Neuronal stem cell (in vitro differentiated cells): ENCODE measurements around the gene PAK4.
A peak's percentile ranks its signal among the peaks of the same experiment; 100 is the strongest.

Experiments
- DNase-seq: peaks from one replicate; pipeline ENCODE4 v3.0.0-alpha.2; 2013; ENCODE audit warnings: low spot score
- H2AFZ ChIP-seq: one replicate; pipeline ENCODE4 v1.6.1; 2013; ENCODE audit warnings: mild to moderate bottlenecking, low read length, inconsistent platforms
- H2AK5ac ChIP-seq: 2 replicates; pipeline ENCODE4 v1.6.1; 2013; ENCODE audit warnings: low read depth, mild to moderate bottlenecking, inconsistent platforms, low read length, moderate library complexity, mixed read lengths
- H2BK120ac ChIP-seq: 2 replicates; pipeline ENCODE4 v1.6.1; 2013; ENCODE audit warnings: low read depth, mild to moderate bottlenecking, inconsistent platforms, low read length, moderate library complexity, mixed read lengths
- H2BK12ac ChIP-seq: one replicate; pipeline ENCODE4 v1.6.1; 2013; ENCODE audit warnings: low read length, inconsistent platforms
- H2BK15ac ChIP-seq: 2 replicates; pipeline ENCODE4 v1.6.1; 2013; ENCODE audit warnings: mild to moderate bottlenecking, low read length, inconsistent platforms, mixed read lengths
- H2BK5ac ChIP-seq: one replicate; pipeline ENCODE4 v1.6.1; 2013; ENCODE audit warnings: inconsistent platforms, mild to moderate bottlenecking, low read length, moderate library complexity
- H3K14ac ChIP-seq: one replicate; pipeline ENCODE4 v1.6.1; 2013; ENCODE audit warnings: low read length, inconsistent platforms
- H3K18ac ChIP-seq: 2 replicates; pipeline ENCODE4 v1.6.1; 2013; ENCODE audit warnings: low read length, inconsistent platforms
- H3K23ac ChIP-seq: 2 replicates; pipeline ENCODE4 v1.6.1; 2013; ENCODE audit warnings: low read depth, mild to moderate bottlenecking, mixed read lengths, low read length, inconsistent platforms; ENCODE audit not compliant: poor library complexity
- H3K27ac ChIP-seq: replicated peaks from 3 replicates; pipeline ENCODE4 v1.5.1; 2013; ENCODE audit warnings: low read length, inconsistent platforms
- H3K27me3 ChIP-seq, 3 experiments: 2 replicates each; pipeline ENCODE4 v1.6.1; 2013; ENCODE audit warnings: low read length in 3 of 3, mild to moderate bottlenecking in 2 of 3, inconsistent platforms in 1 of 3, low read depth in 1 of 3, mixed read lengths in 1 of 3, moderate library complexity in 1 of 3; ENCODE audit not compliant: control insufficient read depth in 3 of 3, insufficient read depth in 3 of 3
- H3K36me3 ChIP-seq, 2 donors: replicated peaks in 1 of 2; 2 replicates each; pipeline ENCODE4 v1.6.1; 2013; ENCODE audit warnings: low read length in 2 of 2; ENCODE audit not compliant: control insufficient read depth in 2 of 2, insufficient read depth in 2 of 2
- H3K4ac ChIP-seq: 2 replicates; pipeline ENCODE4 v1.6.1; 2013; ENCODE audit warnings: inconsistent platforms, mild to moderate bottlenecking, low read length, moderate library complexity
- H3K4me1 ChIP-seq, 2 donors: 1 replicate in 1 of 2; 2 replicates in 1 of 2; pipeline ENCODE4 v1.6.1; 2013; ENCODE audit warnings: low read length in 2 of 2, low read depth in 1 of 2; ENCODE audit not compliant: control insufficient read depth in 2 of 2, insufficient read depth in 1 of 2
- H3K4me2 ChIP-seq: one replicate; pipeline ENCODE4 v1.6.1; 2013; ENCODE audit warnings: mild to moderate bottlenecking, low read length, inconsistent platforms; ENCODE audit not compliant: insufficient read depth, poor library complexity, severe bottlenecking
- H3K4me3 ChIP-seq, 2 donors: 2 replicates each; pipeline ENCODE4 v1.5.1; 2013; ENCODE audit warnings: low read length in 2 of 2, mild to moderate bottlenecking in 2 of 2, inconsistent platforms in 1 of 2, moderate library complexity in 1 of 2
- H3K79me1 ChIP-seq: one replicate; pipeline ENCODE4 v1.6.1; 2013; ENCODE audit warnings: low read depth, mild to moderate bottlenecking, inconsistent platforms, low read length, moderate library complexity
- H3K9ac ChIP-seq: one replicate; pipeline ENCODE4 v1.6.1; 2013; ENCODE audit warnings: mild to moderate bottlenecking, low read depth, low read length, inconsistent platforms; ENCODE audit not compliant: poor library complexity
- H3K9me3 ChIP-seq, 2 donors: replicated peaks in 1 of 2; 2 replicates each; pipeline versions ENCODE3 to v1.6.1; 2013; ENCODE audit warnings: low read length in 2 of 2, mild to moderate bottlenecking in 2 of 2, inconsistent platforms in 1 of 2, low read depth in 1 of 2, mixed read lengths in 1 of 2, moderate library complexity in 1 of 2; ENCODE audit not compliant: control insufficient read depth in 2 of 2, insufficient read depth in 1 of 2
- H4K8ac ChIP-seq: one replicate; pipeline ENCODE4 v1.6.1; 2013; ENCODE audit warnings: low read depth, mild to moderate bottlenecking, inconsistent platforms, low read length, moderate library complexity
- H4K91ac ChIP-seq: one replicate; pipeline ENCODE4 v1.6.1; 2013; ENCODE audit warnings: low read length, low read depth, mild to moderate bottlenecking, inconsistent platforms; ENCODE audit not compliant: poor library complexity
- WGBS, 2 donors: extraction: QIAGEN DNeasy Blood & Tissue Kit; methylation state at CpG; one replicate each; pipeline ENCODE4 v1.1.7; 2013; ENCODE audit warnings: missing lambda C conversion rate in 2 of 2, mixed read lengths in 1 of 2; ENCODE audit not compliant: insufficient read length in 2 of 2, insufficient replicate concordance in 1 of 2; ENCODE audit errors: extremely low coverage in 2 of 2; 5-methylcytosine and 5-hydroxymethylcytosine counted together

PAK4 gene

DNA sequence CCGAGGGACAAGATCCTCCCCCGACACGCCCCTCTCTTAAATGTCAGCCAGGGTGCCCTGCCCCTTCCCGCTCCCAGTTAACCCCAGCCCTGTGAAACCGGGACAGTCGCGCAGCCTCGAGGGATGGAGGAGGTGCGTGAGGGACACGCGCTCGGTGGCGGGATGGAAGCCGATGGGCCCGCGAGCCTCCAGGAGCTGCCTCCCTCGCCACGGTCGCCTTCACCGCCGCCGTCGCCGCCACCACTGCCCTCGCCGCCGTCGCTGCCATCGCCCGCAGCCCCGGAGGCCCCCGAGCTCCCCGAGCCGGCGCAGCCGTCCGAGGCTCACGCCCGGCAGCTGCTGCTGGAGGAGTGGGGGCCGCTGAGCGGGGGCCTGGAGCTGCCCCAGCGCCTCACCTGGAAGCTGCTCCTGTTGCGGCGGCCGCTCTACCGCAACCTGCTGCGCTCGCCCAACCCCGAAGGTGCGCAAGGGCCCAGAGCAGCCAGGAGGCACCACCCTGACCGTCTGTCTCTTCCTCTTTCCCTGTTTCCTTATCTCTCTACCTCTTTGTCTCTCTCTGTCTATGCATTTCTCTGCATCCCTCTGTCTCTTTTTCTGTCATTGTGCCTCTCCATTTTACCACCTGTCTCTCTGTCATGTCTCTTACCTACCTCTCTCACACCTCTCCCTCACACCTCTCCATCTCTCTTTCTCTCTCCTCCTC, 71.4 kb downstream of the PAK4 start, which contains the start of gene NCCRP1:
TSS of gene NCCRP1 (plus strand) at position 105 of the 703 bp plus-strand sequence. CDS start at position 124, 19 bp downstream.
- Histone ChIP-seq H3K27me3 (peaks cover 3 to 58% (median 26%) of the 10 kb centered on the region in 3 experiments), H3K18ac (peak within 1 kb of the TSS; percentile 93), H2AFZ (peak within 1 kb of the TSS; percentile 87), H2BK15ac (peak within 1 kb of the TSS; percentile 89), H3K9ac (peak within 1 kb of the TSS; percentile 56), H2BK12ac (peak within 1 kb of the TSS; percentile 63), H4K91ac (peak within 1 kb of the TSS; percentile 53), H2BK120ac (no peak within 1 kb of the TSS), H3K4me3 (peak within 1 kb of the TSS; percentile 8 to 19), H2AK5ac (peak within 1 kb of the TSS; percentile 93), H3K36me3 (no peaks in the 10 kb centered on the region), H3K27ac (no peak within 1 kb of the TSS), H4K8ac (peak within 1 kb of the TSS; percentile 43), H2BK5ac (no peak within 1 kb of the TSS), H3K4me2 (peak within 1 kb of the TSS; percentile 84), H3K4ac (no peak within 1 kb of the TSS), H3K9me3 (no peaks in the 10 kb centered on the region), H3K23ac (peak within 1 kb of the TSS; percentile 94), H3K4me1 (peaks cover 6 to 16% of the 10 kb centered on the region in 2 donors), H3K14ac (no peak within 1 kb of the TSS), H3K79me1 (peaks cover 1% of the 10 kb centered on the region)
- peak; percentile 62 for DNase-seq
- WGBS, 2 donors: no CpG with 5 or more reads among the region's 51 CpGs

- H3K4me1 ChIP-seq: peaks cover 6 to 16% of the 10 kb centered on the region in 2 donors
- peak overlapping the region; percentile 3 for H2AK5ac ChIP-seq
- no peak overlapping the region for H4K91ac ChIP-seq
- no peak overlapping the region for H3K4me2 ChIP-seq
- H3K23ac ChIP-seq: peak overlapping the region; percentile 57
- H2BK15ac ChIP-seq: no peak overlapping the region
- no peak overlapping the region for H3K9ac ChIP-seq
- no peak overlapping the region for H2BK120ac ChIP-seq
- H2BK5ac ChIP-seq: no peak overlapping the region
- no peak overlapping the region for H3K14ac ChIP-seq
- no peak overlapping the region for H3K4me3 ChIP-seq
- peaks cover 1% of the 10 kb centered on the region for H3K79me1 ChIP-seq
- H3K36me3 ChIP-seq: no peaks in the 10 kb centered on the region
- WGBS, 2 donors: no CpG with 5 or more reads among the region's 5 CpGs
- no peak overlapping the region for H2AFZ ChIP-seq
- peaks cover 3 to 58% (median 26%) of the 10 kb centered on the region in 3 experiments for H3K27me3 ChIP-seq
- H3K9me3 ChIP-seq: no peaks in the 10 kb centered on the region
- no peak overlapping the region for H4K8ac ChIP-seq
- H3K18ac ChIP-seq: no peak overlapping the region
- H3K4ac ChIP-seq: no peak overlapping the region
- no peak for DNase-seq
- H2BK12ac ChIP-seq: no peak overlapping the region
- no peak overlapping the region for H3K27ac ChIP-seq
Measured at GRCh38 chr19:39197808-39198207, 72.2 kb downstream of the PAK4 start.

DNA sequence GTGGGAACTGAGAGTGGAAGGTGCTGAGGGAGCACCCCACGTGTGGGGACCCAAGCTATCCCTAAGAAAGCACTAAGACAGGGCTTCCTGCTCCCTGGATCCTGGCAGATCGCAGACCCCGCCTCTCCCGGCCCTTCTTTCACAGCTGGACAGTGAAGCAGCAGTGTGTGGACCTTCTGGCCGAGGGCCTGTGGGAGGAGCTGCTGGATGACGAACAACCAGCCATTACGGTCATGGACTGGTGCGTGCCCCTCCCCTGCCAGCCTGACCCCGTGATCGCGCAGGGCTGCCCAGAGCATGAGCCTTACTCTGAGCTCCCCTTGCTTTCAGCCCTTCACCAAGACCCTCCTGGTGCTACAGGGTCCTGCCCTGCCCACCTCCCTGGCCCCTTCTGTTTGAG, 73.4 kb downstream of the PAK4 start:
- H3K23ac ChIP-seq: no peak overlapping the region
- H2AK5ac ChIP-seq: no peak overlapping the region
- no peaks in the 10 kb centered on the region for H3K9me3 ChIP-seq
- no peak overlapping the region for H3K4me2 ChIP-seq
- H2BK120ac ChIP-seq: no peak overlapping the region
- H2BK5ac ChIP-seq: no peak overlapping the region
- peak overlapping the region; percentile 86 for H2AFZ ChIP-seq
- DNase-seq: no peak
- H2BK12ac ChIP-seq: no peak overlapping the region
- H4K91ac ChIP-seq: no peak overlapping the region
- H2BK15ac ChIP-seq: peak overlapping the region; percentile 32
- no peaks in the 10 kb centered on the region for H3K36me3 ChIP-seq
- no peak overlapping the region for H3K18ac ChIP-seq
- peak overlapping the region in 1 of 2 donors; percentile 5 for H3K4me3 ChIP-seq
- H3K27me3 ChIP-seq: peaks cover 3 to 53% (median 26%) of the 10 kb centered on the region in 3 experiments
- no peak overlapping the region for H4K8ac ChIP-seq
- no peak overlapping the region for H3K14ac ChIP-seq
- no peak overlapping the region for H3K4ac ChIP-seq
- H3K9ac ChIP-seq: no peak overlapping the region
- peaks cover 1% of the 10 kb centered on the region for H3K79me1 ChIP-seq
- H3K4me1 ChIP-seq: peaks cover 6 to 12% of the 10 kb centered on the region in 2 donors
- H3K27ac ChIP-seq: no peak overlapping the region
- WGBS, 2 donors: no CpG with 5 or more reads among the region's 11 CpGs

DNA sequence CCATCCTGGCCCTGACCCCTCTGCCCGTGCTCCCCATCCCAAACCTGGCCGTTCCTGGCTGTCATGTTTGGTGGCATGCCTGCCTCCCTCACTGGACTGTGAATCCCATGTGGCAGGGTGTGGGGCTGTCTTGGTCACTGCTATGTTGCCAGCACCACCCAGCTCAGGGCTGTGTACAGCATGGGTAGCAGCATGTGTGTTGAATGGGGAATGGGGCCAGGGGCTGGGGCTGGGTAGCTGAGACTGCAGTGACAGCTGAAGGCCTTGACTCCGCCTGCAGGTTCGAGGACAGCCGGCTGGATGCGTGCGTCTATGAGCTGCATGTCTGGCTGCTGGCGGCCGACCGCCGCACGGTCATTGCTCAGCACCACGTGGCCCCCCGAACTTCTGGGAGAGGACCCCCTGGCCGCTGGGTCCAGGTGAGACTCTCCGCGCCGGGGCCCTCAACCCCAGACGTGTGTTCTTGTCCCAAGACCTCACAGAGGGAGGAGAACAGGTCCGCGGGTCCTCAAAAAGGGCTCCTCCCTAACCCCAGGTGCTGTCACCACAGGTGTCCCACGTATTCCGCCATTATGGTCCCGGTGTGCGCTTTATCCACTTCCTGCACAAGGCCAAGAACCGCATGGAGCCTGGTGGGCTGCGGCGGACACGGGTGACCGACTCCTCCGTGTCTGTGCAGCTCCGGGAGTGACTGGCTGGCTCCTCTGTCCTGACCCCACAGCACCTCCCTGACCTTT, 74.6 kb downstream of the PAK4 start:
- no peak overlapping the region for H4K91ac ChIP-seq
- no peak overlapping the region for H3K4ac ChIP-seq
- no peak overlapping the region for H3K27ac ChIP-seq
- H3K23ac ChIP-seq: no peak overlapping the region
- no CpG with 5 or more reads among the region's 32 CpGs for WGBS, 2 donors
- H3K36me3 ChIP-seq: no peaks in the 10 kb centered on the region
- H3K14ac ChIP-seq: no peak overlapping the region
- no peak for DNase-seq
- peaks cover 3 to 45% (median 27%) of the 10 kb centered on the region in 3 experiments for H3K27me3 ChIP-seq
- H3K4me2 ChIP-seq: no peak overlapping the region
- peaks cover 6 to 11% of the 10 kb centered on the region in 2 donors for H3K4me1 ChIP-seq
- H3K4me3 ChIP-seq: no peak overlapping the region
- peak overlapping the region; percentile 8 for H4K8ac ChIP-seq
- no peak overlapping the region for H2BK5ac ChIP-seq
- H2BK120ac ChIP-seq: no peak overlapping the region
- H3K79me1 ChIP-seq: peaks cover 1% of the 10 kb centered on the region
- H2AK5ac ChIP-seq: peak overlapping the region; percentile 82
- H3K9ac ChIP-seq: no peak overlapping the region
- H2AFZ ChIP-seq: no peak overlapping the region
- no peak overlapping the region for H3K18ac ChIP-seq
- H3K9me3 ChIP-seq: no peaks in the 10 kb centered on the region
- H2BK12ac ChIP-seq: peak overlapping the region; percentile 49
- H2BK15ac ChIP-seq: no peak overlapping the region
